H9 (cell line): ENCODE data around the gene TMEM61. TPM values are rescaled to one million over a fixed set of nuclear protein-coding genes. Genes with fewer than 3 reads are reported as not detected.

Experiments
- DNase-seq: peaks from one replicate; pipeline ENCODE4 v3.0.0-alpha.2; 2017
- H2AFZ ChIP-seq: one replicate; pipeline ENCODE4 v1.6.1; 2013; ENCODE audit warnings: mild to moderate bottlenecking, low read length, control low read depth, moderate library complexity
- H2AK5ac ChIP-seq: 2 replicates; pipeline ENCODE4 v1.6.1; 2013; ENCODE audit warnings: low read length, control low read depth, mixed read lengths; ENCODE audit not compliant: insufficient read length
- H2BK120ac ChIP-seq: one replicate; pipeline ENCODE4 v1.6.1; 2013; ENCODE audit warnings: low read depth, mild to moderate bottlenecking, low read length, control low read depth, inconsistent platforms; ENCODE audit not compliant: poor library complexity, severe bottlenecking
- H2BK12ac ChIP-seq: 2 replicates; pipeline ENCODE4 v1.6.1; 2013; ENCODE audit warnings: low read length, control low read depth, mixed read lengths, low read depth; ENCODE audit not compliant: insufficient read length
- H2BK15ac ChIP-seq: 2 replicates; pipeline ENCODE4 v1.6.1; 2013; ENCODE audit warnings: low read depth, low read length, control low read depth
- H2BK20ac ChIP-seq: one replicate; pipeline ENCODE4 v1.6.1; 2013; ENCODE audit warnings: low read depth, mild to moderate bottlenecking, low read length, control low read depth, inconsistent platforms; ENCODE audit not compliant: poor library complexity, severe bottlenecking
- H2BK5ac ChIP-seq: 2 replicates; pipeline ENCODE4 v1.6.1; 2013; ENCODE audit warnings: low read length, control low read depth, mixed read lengths; ENCODE audit not compliant: insufficient read length
- H3K14ac ChIP-seq: 2 replicates; pipeline ENCODE4 v1.6.1; 2013; ENCODE audit warnings: low read length, control low read depth; ENCODE audit not compliant: insufficient read depth
- H3K18ac ChIP-seq: 2 replicates; pipeline ENCODE4 v1.6.1; 2013; ENCODE audit warnings: low read depth, mild to moderate bottlenecking, mixed read lengths, low read length, control low read depth; ENCODE audit not compliant: insufficient read length
- H3K23ac ChIP-seq: 2 replicates; pipeline ENCODE4 v1.6.1; 2013; ENCODE audit warnings: low read length, control low read depth, mixed read lengths, low read depth; ENCODE audit not compliant: insufficient read length
- H3K23me2 ChIP-seq: 2 replicates; pipeline ENCODE4 v1.6.1; 2013; ENCODE audit warnings: low read depth, mild to moderate bottlenecking, mixed read lengths, low read length, control low read depth; ENCODE audit not compliant: insufficient read length, poor library complexity, severe bottlenecking
- H3K27ac ChIP-seq: 2 replicates; pipeline ENCODE4 v1.5.1; 2013; ENCODE audit warnings: low read length, control low read depth, mixed read lengths, low read depth; ENCODE audit not compliant: insufficient read length
- H3K27me3 ChIP-seq: 2 replicates; pipeline ENCODE4 v1.6.1; 2013; ENCODE audit warnings: low read length, control low read depth, inconsistent platforms; ENCODE audit not compliant: insufficient read depth
- H3K4ac ChIP-seq: 2 replicates; pipeline ENCODE4 v1.6.1; 2013; ENCODE audit warnings: low read depth, mild to moderate bottlenecking, control low read depth, inconsistent platforms, low read length, moderate library complexity
- H3K4me1 ChIP-seq: 2 replicates; pipeline ENCODE4 v1.6.1; 2013; ENCODE audit warnings: low read length, control low read depth, inconsistent platforms; ENCODE audit not compliant: insufficient read depth
- H3K4me2 ChIP-seq: 2 replicates; pipeline ENCODE4 v1.6.1; 2013; ENCODE audit warnings: low read length, control low read depth, mixed read lengths; ENCODE audit not compliant: insufficient read length, insufficient read depth
- H3K56ac ChIP-seq: 2 replicates; pipeline ENCODE4 v1.6.1; 2013; ENCODE audit warnings: low read depth, mild to moderate bottlenecking, mixed read lengths, low read length, control low read depth; ENCODE audit not compliant: insufficient read length
- H3K79me1 ChIP-seq: 2 replicates; pipeline ENCODE4 v1.6.1; 2013; ENCODE audit warnings: low read depth, mild to moderate bottlenecking, moderate library complexity, low read length, control low read depth, inconsistent platforms; ENCODE audit not compliant: insufficient read depth, poor library complexity, severe bottlenecking
- H3K79me2 ChIP-seq: 2 replicates; pipeline ENCODE4 v1.6.1; 2013; ENCODE audit warnings: low read length, control low read depth, inconsistent platforms; ENCODE audit not compliant: insufficient read depth
- H3K9ac ChIP-seq: 2 replicates; pipeline ENCODE4 v1.6.1; 2013; ENCODE audit warnings: low read length, control low read depth, mixed read lengths; ENCODE audit not compliant: insufficient read length; ENCODE audit errors: extremely low read depth
- H3K9me3 ChIP-seq: one replicate; pipeline ENCODE4 v1.6.1; 2013; ENCODE audit warnings: low read depth, low read length, inconsistent platforms; ENCODE audit not compliant: control insufficient read depth
- H3T11ph ChIP-seq: one replicate; pipeline ENCODE4 v1.6.1; 2013; ENCODE audit warnings: mild to moderate bottlenecking, low read length, control low read depth, inconsistent platforms
- H4K20me1 ChIP-seq: one replicate; pipeline ENCODE4 v1.6.1; 2013; ENCODE audit not compliant: control insufficient read depth, insufficient read length, insufficient read depth
- H4K5ac ChIP-seq: 2 replicates; pipeline ENCODE4 v1.6.1; 2013; ENCODE audit warnings: low read depth, mild to moderate bottlenecking, mixed read lengths, low read length, control low read depth; ENCODE audit not compliant: insufficient read length
- H4K8ac ChIP-seq: replicated peaks from 2 replicates; pipeline ENCODE4 v1.6.1; 2013; ENCODE audit warnings: low read length, control low read depth, mixed read lengths, low read depth; ENCODE audit not compliant: insufficient read length
- H4K91ac ChIP-seq: 2 replicates; pipeline ENCODE4 v1.6.1; 2013; ENCODE audit warnings: low read depth, mild to moderate bottlenecking, moderate library complexity, mixed read lengths, low read length, control low read depth; ENCODE audit not compliant: insufficient read length
- H3K27ac Mint-ChIP-seq, 3 experiments: 2 replicates in 2 of 3; 3 replicates in 1 of 3; pipeline ENCODE4 v1.8.0; 2020 to 2021; ENCODE audit warnings: mixed read lengths in 3 of 3, mild to moderate bottlenecking in 1 of 3, moderate library complexity in 1 of 3
- H3K27me3 Mint-ChIP-seq: 2 replicates; pipeline ENCODE4 v1.8.0; 2021; ENCODE audit warnings: low read depth, mild to moderate bottlenecking, moderate library complexity, mixed read lengths
- H3K36me3 Mint-ChIP-seq, 3 experiments: 2 replicates in 2 of 3; 3 replicates in 1 of 3; pipeline ENCODE4 v1.8.0; 2020 to 2021; ENCODE audit warnings: low read depth in 3 of 3, mixed read lengths in 3 of 3; ENCODE audit not compliant: insufficient read depth in 1 of 3
- H3K4me1 Mint-ChIP-seq, 2 experiments: 2 replicates each; pipeline ENCODE4 v1.8.0; 2020; ENCODE audit warnings: mixed read lengths in 2 of 2
- H3K4me3 Mint-ChIP-seq, 2 experiments: 2 replicates in 1 of 2; 3 replicates in 1 of 2; pipeline ENCODE4 v1.8.0; 2020 to 2021; ENCODE audit warnings: mild to moderate bottlenecking in 2 of 2, mixed read lengths in 2 of 2, moderate library complexity in 1 of 2
- H3K9me3 Mint-ChIP-seq, 2 experiments: 2 replicates in 1 of 2; 3 replicates in 1 of 2; pipeline ENCODE4 v1.8.0; 2020; ENCODE audit warnings: mild to moderate bottlenecking in 2 of 2, mixed read lengths in 2 of 2, moderate library complexity in 1 of 2
- WGBS: extraction: QIAGEN DNeasy Blood & Tissue Kit; methylation state at CpG from one replicate; pipeline ENCODE4 v1.1.7; 2013; ENCODE audit warnings: missing lambda C conversion rate, low lambda C conversion rate, mixed read lengths; ENCODE audit not compliant: insufficient read length; ENCODE audit errors: extremely low coverage; 5-methylcytosine and 5-hydroxymethylcytosine counted together
- total RNA-seq: library from RNA; stranded (reverse); gene quantifications from 2 replicates; pipeline ENCODE4 v1.2.1, GENCODE V29; 2021
- TF ChIP-seq, protein P1 (sequence below): fragments of 200-600 bp; sonication (generic); conservative IDR thresholded peaks from 3 replicates; pipeline ENCODE4 v1.8.0; 2021; ENCODE audit warnings: antibody characterized with exemption, mild to moderate bottlenecking

TMEM61 gene
- total RNA-seq, 1 experiment from 2014 or later, result 0.61 TPM

DNA sequence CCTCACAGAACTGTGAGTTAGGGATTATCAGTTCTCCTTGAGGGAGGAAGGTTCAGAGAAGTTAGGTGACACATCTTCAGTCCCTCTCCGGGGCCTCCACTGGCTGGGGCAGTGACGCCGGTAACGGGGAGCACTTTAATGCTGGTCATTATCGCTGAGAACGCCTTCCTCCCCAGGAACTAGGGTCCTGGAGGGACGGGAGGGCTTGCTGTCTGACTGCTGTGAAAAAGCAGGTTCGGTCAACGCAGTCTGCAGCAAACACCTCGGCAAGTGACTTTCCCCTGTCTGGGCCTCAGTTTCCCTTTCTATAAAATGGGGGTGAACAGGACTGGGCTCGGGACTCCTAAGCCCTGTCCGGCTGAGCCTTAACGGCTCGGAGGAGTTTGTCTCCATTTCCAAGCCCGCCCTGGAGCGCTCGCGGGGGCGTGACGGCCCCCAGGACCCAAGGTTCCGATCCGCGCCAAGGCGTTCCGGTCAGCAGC lies 341 bp upstream of the TMEM61 start:
- Histone ChIP-seq H3K14ac (no peak overlapping the region; the same call in 1 of the 2 replicates), H3K9me3 (no peaks in the 10 kb centered on the region), H4K8ac (no peak overlapping the region), H3K79me1 (no peaks in the 10 kb centered on the region), H2BK120ac (no peak overlapping the region), H4K20me1 (no peaks in the 10 kb centered on the region), H2BK15ac (no peak overlapping the region), H2AK5ac (no peak overlapping the region), H3K23me2 (peaks cover 11% of the 10 kb centered on the region), H2AFZ (no peak overlapping the region), H3K56ac (no peak overlapping the region), H4K91ac (no peak overlapping the region), H3K18ac (no peak overlapping the region), H3K23ac (no peak overlapping the region), H3T11ph (no peak overlapping the region), H3K4me1 (peaks cover 9% of the 10 kb centered on the region; the same call in 1 of the 2 replicates), H3K9ac (no peak overlapping the region), H2BK12ac (no peak overlapping the region), H3K27ac (no peak overlapping the region), H3K27me3 (no peaks in the 10 kb centered on the region; the same call in 1 of the 2 replicates), H4K5ac (no peak overlapping the region), H2BK5ac (no peak overlapping the region), H3K4me2 (peak overlapping the region; percentile 30), H3K4ac (no peak overlapping the region), H3K79me2 (no peaks in the 10 kb centered on the region), H2BK20ac (no peak overlapping the region)
- Mint-ChIP-seq H3K27me3 (peaks cover 40% of the 10 kb centered on the region), H3K4me3 (peak overlapping the region; percentile 30 to 42; a peak in 3 of 5 replicates), H3K27ac (peak overlapping the region in 1 of 3 experiments; percentile 83; a peak in 1 of 7 replicates), H3K4me1 (peaks cover 32 to 37% of the 10 kb centered on the region in 2 experiments), H3K36me3 (no peaks in the 10 kb centered on the region; a peak in 1 of 7 replicates), H3K9me3 (no peaks in the 10 kb centered on the region)
- no CpG with 5 or more reads among the region's 25 CpGs for WGBS
- TF ChIP-seq, protein P1, sequence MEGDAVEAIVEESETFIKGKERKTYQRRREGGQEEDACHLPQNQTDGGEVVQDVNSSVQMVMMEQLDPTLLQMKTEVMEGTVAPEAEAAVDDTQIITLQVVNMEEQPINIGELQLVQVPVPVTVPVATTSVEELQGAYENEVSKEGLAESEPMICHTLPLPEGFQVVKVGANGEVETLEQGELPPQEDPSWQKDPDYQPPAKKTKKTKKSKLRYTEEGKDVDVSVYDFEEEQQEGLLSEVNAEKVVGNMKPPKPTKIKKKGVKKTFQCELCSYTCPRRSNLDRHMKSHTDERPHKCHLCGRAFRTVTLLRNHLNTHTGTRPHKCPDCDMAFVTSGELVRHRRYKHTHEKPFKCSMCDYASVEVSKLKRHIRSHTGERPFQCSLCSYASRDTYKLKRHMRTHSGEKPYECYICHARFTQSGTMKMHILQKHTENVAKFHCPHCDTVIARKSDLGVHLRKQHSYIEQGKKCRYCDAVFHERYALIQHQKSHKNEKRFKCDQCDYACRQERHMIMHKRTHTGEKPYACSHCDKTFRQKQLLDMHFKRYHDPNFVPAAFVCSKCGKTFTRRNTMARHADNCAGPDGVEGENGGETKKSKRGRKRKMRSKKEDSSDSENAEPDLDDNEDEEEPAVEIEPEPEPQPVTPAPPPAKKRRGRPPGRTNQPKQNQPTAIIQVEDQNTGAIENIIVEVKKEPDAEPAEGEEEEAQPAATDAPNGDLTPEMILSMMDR, result no peak
- no peak for DNase-seq
